SK-N-SH (cell line): Measurements from ENCODE around the gene SMAD3. TPM values are rescaled to one million over a fixed set of nuclear protein-coding genes. Genes with fewer than 3 reads are reported as not detected.

Experiments
- CTCF ChIA-PET: fragments of 300-600, 350-600 bp; formaldehyde crosslinking; extraction: SDS; loops from one replicate; lab custom pipeline; 2021; lab: Yijun Ruan, JAX
- POLR2A ChIA-PET: fragments of 350-600 bp; sonication (Branson Sonifier 250); formaldehyde crosslinking; extraction: SDS; loops from one replicate; lab custom pipeline; 2020; ENCODE audit warnings: antibody characterized with exemption, inconsistent platforms; lab: Yijun Ruan, JAX
- DNase-seq: peaks from one replicate; pipeline ENCODE4 v3.0.0; 2012
- H2AFZ ChIP-seq: fragments of 200-600 bp; sonication (generic); 2 replicates; pipeline ENCODE4 v1.8.1; 2016; ENCODE audit warnings: antibody characterized with exemption, mild to moderate bottlenecking, low read depth
- H3F3A ChIP-seq: fragments of 200-600 bp; sonication (generic); replicated peaks from 2 replicates; pipeline ENCODE3; 2016; ENCODE audit warnings: antibody characterized with exemption, mild to moderate bottlenecking; ENCODE audit not compliant: insufficient read depth
- H3K27ac ChIP-seq, 2 experiments: fragments of 200-500 bp in 1 of 2; fragments of 200-600 bp in 1 of 2; sonication (Bioruptor generic) in 1 of 2; sonication (generic), shearing (Covaris generic) in 1 of 2; 2 replicates each; pipeline versions ENCODE4 v1.5.1 to v1.6.1; 2014 to 2016; ENCODE audit warnings: low read depth in 2 of 2, inconsistent platforms in 1 of 2, low read length in 1 of 2, mild to moderate bottlenecking in 1 of 2, mixed read lengths in 1 of 2
- H3K27me3 ChIP-seq: fragments of 200-600 bp; sonication (generic), shearing (Covaris generic); 2 replicates; pipeline ENCODE4 v1.6.1; 2016; ENCODE audit warnings: mixed run types; ENCODE audit not compliant: insufficient read depth
- H3K36me3 ChIP-seq, 2 experiments: fragments of 200-500 bp in 1 of 2; fragments of 200-600 bp in 1 of 2; sonication (Bioruptor generic) in 1 of 2; sonication (generic) in 1 of 2; replicated peaks in 1 of 2; 2 replicates each; pipeline versions ENCODE3 to v1.5.1; 2014 to 2016; ENCODE audit warnings: low read length in 1 of 2, mild to moderate bottlenecking in 1 of 2; ENCODE audit not compliant: insufficient read depth in 2 of 2, control insufficient read depth in 1 of 2
- H3K4me1 ChIP-seq, 2 experiments: fragments of 200-500 bp in 1 of 2; fragments of 200-600 bp in 1 of 2; sonication (Bioruptor generic) in 1 of 2; sonication (generic), shearing (Covaris generic) in 1 of 2; 2 replicates each; pipeline versions ENCODE4 v1.5.1 to v1.6.1; 2014 to 2016; ENCODE audit warnings: low read depth in 1 of 2, low read length in 1 of 2, mixed run types in 1 of 2; ENCODE audit not compliant: insufficient read depth in 2 of 2, control insufficient read depth in 1 of 2
- H3K4me2 ChIP-seq: fragments of 200-600 bp; sonication (generic), shearing (Covaris generic); 2 replicates; pipeline ENCODE4 v1.6.1; 2017; ENCODE audit warnings: mixed run types
- H3K4me3 ChIP-seq, 2 experiments: fragments of 200-500 bp in 1 of 2; fragments of 200-600 bp in 1 of 2; sonication (Bioruptor generic) in 1 of 2; sonication (generic), shearing (Covaris generic) in 1 of 2; 2 replicates each; pipeline versions ENCODE4 v1.5.1 to v1.8.1; 2014 to 2016; ENCODE audit warnings: low read depth in 2 of 2, inconsistent platforms in 1 of 2, low read length in 1 of 2, mild to moderate bottlenecking in 1 of 2, mixed read lengths in 1 of 2, moderate library complexity in 1 of 2
- H3K79me2 ChIP-seq: fragments of 200-600 bp; sonication (generic); 2 replicates; pipeline ENCODE4 v1.8.1; 2017; ENCODE audit warnings: mild to moderate bottlenecking; ENCODE audit not compliant: insufficient read depth
- H3K9ac ChIP-seq: fragments of 200-600 bp; sonication (generic); 2 replicates; pipeline ENCODE4 v1.6.1; 2017; ENCODE audit warnings: mixed run types
- H3K9me2 ChIP-seq: fragments of 200-600 bp; sonication (generic); 2 replicates; pipeline ENCODE4 v1.6.1; 2017; ENCODE audit warnings: mixed run types
- H3K9me3 ChIP-seq: fragments of 200-600 bp; sonication (generic); 2 replicates; pipeline ENCODE4 v1.6.1; 2017; ENCODE audit warnings: mixed run types, mild to moderate bottlenecking, moderate library complexity
- H4K20me1 ChIP-seq: fragments of 200-600 bp; sonication (generic); 2 replicates; pipeline ENCODE4 v1.6.1; 2017; ENCODE audit warnings: mild to moderate bottlenecking, mixed run types; ENCODE audit not compliant: insufficient read depth
- CHD2 ChIP-seq: fragments of 150-350 bp; IDR thresholded peaks from 2 replicates; pipeline ENCODE4 v1.6.1; 2018; ENCODE audit warnings: low read length; ENCODE audit not compliant: partially characterized antibody
- CTCF ChIP-seq: fragments of 200-600 bp; sonication (generic); IDR thresholded peaks from 2 replicates; pipeline ENCODE4 v1.6.1; 2017; ENCODE audit warnings: antibody characterized with exemption, mild to moderate bottlenecking, moderate library complexity
- ELF1 ChIP-seq: IDR thresholded peaks from 2 replicates; pipeline ENCODE4 v1.4.0; 2012
- EZH2phosphoT487 ChIP-seq: fragments of 200-600 bp; sonication (generic); IDR thresholded peaks from 2 replicates; pipeline ENCODE4 v1.6.1; 2017; ENCODE audit warnings: low read depth, mixed run types, mild to moderate bottlenecking, antibody characterized with exemption, moderate library complexity, borderline replicate concordance
- FOSL2 ChIP-seq: IDR thresholded peaks from 2 replicates; pipeline ENCODE4 v1.4.0; 2012; ENCODE audit warnings: low read depth, mild to moderate bottlenecking, moderate library complexity, borderline replicate concordance
- GABPA ChIP-seq: IDR thresholded peaks from 2 replicates; pipeline ENCODE4 v1.4.0; 2012; ENCODE audit warnings: low read depth, mild to moderate bottlenecking
- JUND ChIP-seq: IDR thresholded peaks from 2 replicates; pipeline ENCODE4 v1.4.0; 2012
- MAX ChIP-seq: IDR thresholded peaks from 2 replicates; pipeline ENCODE4 v1.4.0; 2012; ENCODE audit warnings: low read depth
- NFIC ChIP-seq: IDR thresholded peaks from 2 replicates; pipeline ENCODE4 v1.4.0; 2012; ENCODE audit warnings: borderline replicate concordance
- NRF1 ChIP-seq: IDR thresholded peaks from 2 replicates; pipeline ENCODE4 v1.6.1; 2012; ENCODE audit warnings: low read depth, mild to moderate bottlenecking, low read length
- RAD21 ChIP-seq: IDR thresholded peaks from 2 replicates; pipeline ENCODE4 v1.6.1; 2012; ENCODE audit warnings: mild to moderate bottlenecking, low read length
- RCOR1 ChIP-seq: fragments of 150-350 bp; IDR thresholded peaks from 2 replicates; pipeline ENCODE4 v1.6.1; 2017; ENCODE audit warnings: antibody characterized with exemption, low read length
- TAF1 ChIP-seq: IDR thresholded peaks from 2 replicates; pipeline ENCODE4 v1.6.1; 2012; ENCODE audit warnings: low read depth, mild to moderate bottlenecking, low read length, moderate library complexity, borderline replicate concordance
- TCF12 ChIP-seq: IDR thresholded peaks from 2 replicates; pipeline ENCODE4 v1.4.0; 2012
- TEAD4 ChIP-seq: IDR thresholded peaks from 2 replicates; pipeline ENCODE4 v1.4.0; 2012; ENCODE audit warnings: mild to moderate bottlenecking, borderline replicate concordance; ENCODE audit not compliant: insufficient read depth
- YY1 ChIP-seq: IDR thresholded peaks from 2 replicates; pipeline ENCODE4 v1.4.0; 2012; ENCODE audit warnings: low read depth, mild to moderate bottlenecking
- ZBTB33 ChIP-seq: IDR thresholded peaks from 2 replicates; pipeline ENCODE4 v1.4.0; 2012; ENCODE audit warnings: low read depth, borderline replicate concordance
- WGBS: methylation state at CpG from one replicate; pipeline ENCODE4 v1.1.6; 2017; ENCODE audit warnings: low lambda C conversion rate; 5-methylcytosine and 5-hydroxymethylcytosine counted together
- polyA plus RNA-seq, 3 experiments: library from polyadenylated mRNA; depleted of rRNA; stranded (reverse); fragments of >200 nt; gene quantifications; 2 replicates each; pipeline ENCODE4 v1.2.3, GENCODE V29; 2012

SMAD3 gene
- polyA plus RNA-seq, 1 of the 3 experiments (the other 2 are of a cell fraction): 19.5 TPM

- TF ChIP-seq NRF1 (no peak), ZBTB33 (no peak), TAF1 (no peak), RCOR1 (no peak), CTCF (no peak)
- TF ChIP-seq, all 33 proteins: peak for 0
These were observed 109.0 kb downstream of the SMAD3 start (continued) for GRCh38 chr15:67174446-67174845.

- Histone ChIP-seq H3K4me3 (no peak overlapping the region), H3K4me1 (peaks cover 39 to 51% of the 10 kb centered on the region in 2 experiments; a peak in 3 of 4 replicates), H3F3A (peaks cover 13% of the 10 kb centered on the region), H3K9me3 (no peaks in the 10 kb centered on the region), H3K9ac (no peak overlapping the region), H3K36me3 (peaks cover 4 to 7% of the 10 kb centered on the region in 2 experiments), H3K9me2 (no peaks in the 10 kb centered on the region), H2AFZ (no peak overlapping the region), H3K79me2 (peaks cover 19% of the 10 kb centered on the region; the same call in 1 of the 2 replicates), H3K27ac (peak overlapping the region in 1 of 2 experiments; percentile 13; a peak in 1 of 4 replicates), H4K20me1 (no peaks in the 10 kb centered on the region), H3K27me3 (no peaks in the 10 kb centered on the region), H3K4me2 (no peak overlapping the region)
- TF ChIP-seq TEAD4 (no peak), MAX (no peak), RAD21 (no peak), FOSL2 (peak; percentile 28; the same call in 1 of the 2 replicates), ELF1 (no peak), YY1 (no peak), GABPA (no peak), TAF1 (no peak), TCF12 (peak; percentile 26; the same call in 1 of the 2 replicates), ZBTB33 (no peak), EZH2phosphoT487 (no peak), JUND (no peak; the same call in 1 of the 2 replicates), CTCF (no peak), NFIC (no peak), CHD2 (no peak)
- WGBS: 46% methylated on average over 9 of the region's 9 CpGs
- POLR2A ChIA-PET: interaction anchor here (0.9 kb wide), 1 partner anchor 14 kb away, joined by 3 read pairs; no protein-coding TSS in a partner anchor
- CTCF ChIA-PET: interaction anchor here (1.0 to 1.5 kb wide), 2 partner anchors 14 to 229 kb away, joined by 3 read pairs; no protein-coding TSS in a partner anchor
- peak; percentile 58 for DNase-seq
These were observed 109.6 kb downstream of the SMAD3 start for GRCh38 chr15:67174864-67175573.
